Coronary artery (tissue), 2 donors: Measurements from ENCODE around the gene RRBP1.

ENCODE experiments used
- DNase-seq: peaks from one replicate; pipeline ENCODE4 v3.0.0-alpha.2; 2017; ENCODE audit warnings: low spot score
- H3K27ac ChIP-seq, 2 donors: fragments of 200-600 bp; sonication (generic); one replicate each; pipeline ENCODE4 v1.5.1; 2016 to 2019
- H3K4me3 ChIP-seq: fragments of 200-600 bp; sonication (generic); 2 replicates; pipeline ENCODE4 v1.5.1; 2016; ENCODE audit warnings: mild to moderate bottlenecking, moderate library complexity
- CTCF ChIP-seq: fragments of 200-600 bp; sonication (generic); IDR thresholded peaks from one replicate; pipeline ENCODE4 v1.5.1; 2019; ENCODE audit warnings: antibody characterized with exemption

RRBP1 gene

GRCh38 chr20:17725094-17725835 lies 43.2 kb upstream of the RRBP1 start:
- TF ChIP-seq CTCF = no peak
- Histone ChIP-seq H3K4me3 (no peak overlapping the region), H3K27ac (no peak overlapping the region)
- DNase-seq = no peak

GRCh38 chr20:17723301-17723691 lies 41.3 kb upstream of the RRBP1 start:
- TF ChIP-seq CTCF = no peak
- no peak overlapping the region for H3K4me3 ChIP-seq
- H3K27ac ChIP-seq = no peak overlapping the region
- no peak for DNase-seq

- no peak for TF ChIP-seq CTCF
- Histone ChIP-seq H3K4me3 (no peak overlapping the region), H3K27ac (no peak overlapping the region)
- DNase-seq = no peak
Observed at GRCh38 chr20:17722493-17723300, 40.7 kb upstream of the RRBP1 start.

GRCh38 chr20:17721802-17722486 lies 39.9 kb upstream of the RRBP1 start:
- DNase-seq = no peak
- H3K27ac ChIP-seq = no peak overlapping the region
- no peak for TF ChIP-seq CTCF
- no peak overlapping the region for H3K4me3 ChIP-seq

GRCh38 chr20:17720755-17721154 lies 38.7 kb upstream of the RRBP1 start:
- DNase-seq = no peak
- Histone ChIP-seq H3K27ac (no peak overlapping the region), H3K4me3 (no peak overlapping the region)
- no peak for TF ChIP-seq CTCF

GRCh38 chr20:17716331-17716730 lies 34.3 kb upstream of the RRBP1 start:
- H3K27ac ChIP-seq = no peak overlapping the region
- H3K4me3 ChIP-seq = no peak overlapping the region
- no peak for DNase-seq
- no peak for TF ChIP-seq CTCF
